ENCODE results near the gene LMBR1L. TPM values are rescaled to one million over a fixed set of nuclear protein-coding genes. Genes with fewer than 3 reads are reported as not detected.

LMBR1L gene
- total RNA-seq, 2 donors from 2014 or later, result 55.4 to 74.9 TPM

- H3K27me3 Mint-ChIP-seq, result no peaks in the 10 kb centered on the region
- peak within 1 kb of the TSS; percentile 95 for H3K4me3 Mint-ChIP-seq
- peaks cover 7% of the 10 kb centered on the region for H3K36me3 Mint-ChIP-seq
- peak; percentile 88 for DNase-seq (ENCODE audit: low spot score)
- H3K9me3 Mint-ChIP-seq, result no peaks in the 10 kb centered on the region
- peak within 1 kb of the TSS; percentile 84 to 91 for H3K27ac Mint-ChIP-seq
- H3K4me1 Mint-ChIP-seq (ENCODE audit: low read depth in 2 of 2), result peaks cover 46 to 52% of the 10 kb centered on the region in 2 donors
- peak; percentile 86 to 90 for ATAC-seq
Measured at GRCh38 chr12:49060237-49061156, 50.1 kb downstream of the LMBR1L start, which contains the start of gene KMT2D. KMT2D (minus strand) TSS chr12:49060794; CDS start chr12:49055324, 5,470 bp downstream.

- H3K27ac Mint-ChIP-seq, result peak overlapping the region; percentile 67 to 90
- DNase-seq (ENCODE audit: low spot score) (no peak), ATAC-seq (peak; percentile 29 to 45)
- H3K4me3 Mint-ChIP-seq, result peak overlapping the region; percentile 82
- H3K9me3 Mint-ChIP-seq, result no peaks in the 10 kb centered on the region
- peaks cover 55 to 58% of the 10 kb centered on the region in 2 donors for H3K4me1 Mint-ChIP-seq (ENCODE audit: low read depth in 2 of 2)
- H3K27me3 Mint-ChIP-seq, result no peaks in the 10 kb centered on the region
- H3K36me3 Mint-ChIP-seq, result peaks cover 12% of the 10 kb centered on the region
Measured at GRCh38 chr12:49059299-49060171, 51.1 kb downstream of the LMBR1L start.

DNA sequence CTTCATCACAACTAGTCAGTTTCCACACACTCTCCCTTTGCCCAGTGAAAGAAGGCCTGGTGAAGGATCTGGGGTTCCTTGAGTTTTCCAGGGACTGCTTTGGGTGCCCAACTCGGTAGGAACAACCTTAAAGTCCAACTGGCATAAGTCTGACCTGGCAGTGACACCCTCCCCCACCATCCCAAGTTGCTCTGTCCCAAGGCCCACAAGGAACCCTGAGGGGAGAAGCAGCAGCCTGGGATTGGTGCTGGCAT lies 51.7 kb downstream of the LMBR1L start:
- ATAC-seq, result no peak
- no peak for DNase-seq (ENCODE audit: low spot score)
- Mint-ChIP-seq H3K4me1 (ENCODE audit: low read depth in 2 of 2) (peaks cover 53 to 57% of the 10 kb centered on the region in 2 donors), H3K27me3 (no peaks in the 10 kb centered on the region), H3K9me3 (no peaks in the 10 kb centered on the region), H3K4me3 (peak overlapping the region; percentile 82), H3K27ac (peak overlapping the region; percentile 67 to 90), H3K36me3 (peaks cover 8% of the 10 kb centered on the region)

DNA sequence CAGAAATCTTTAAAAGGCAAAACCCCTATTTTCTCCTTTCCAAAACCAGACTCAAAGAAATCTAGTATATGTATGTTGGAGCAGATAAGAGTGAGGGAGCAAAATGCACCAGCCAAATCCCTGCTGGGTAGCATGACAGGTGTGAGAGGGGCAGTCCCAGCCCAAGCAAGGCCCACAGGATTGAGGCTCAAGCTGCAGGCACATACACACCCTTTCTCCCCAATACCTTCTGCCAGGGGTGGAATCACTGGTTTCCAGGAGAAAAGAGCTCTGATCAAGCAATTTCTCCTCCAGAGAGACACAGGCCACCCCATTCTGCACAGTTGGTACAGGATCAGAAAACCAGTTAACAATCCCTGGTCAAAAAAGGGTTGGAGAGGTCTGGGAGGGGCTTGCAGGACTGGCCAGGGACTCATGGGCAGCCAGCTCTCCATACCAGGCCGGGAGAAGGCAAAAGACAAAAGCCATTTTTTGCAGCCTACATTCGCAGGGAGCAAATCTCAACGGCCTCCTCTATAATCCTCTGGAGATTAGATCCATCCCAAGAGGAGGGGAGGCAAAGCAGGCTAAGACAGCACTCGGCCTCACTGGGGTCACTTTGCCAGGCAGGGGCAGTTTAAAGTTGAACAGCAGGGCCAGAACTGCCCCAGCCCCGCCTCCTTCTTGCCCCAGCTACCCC lies 52.1 kb downstream of the LMBR1L start:
- Mint-ChIP-seq H3K27ac (peak overlapping the region; percentile 67 to 90), H3K4me3 (peak overlapping the region; percentile 82), H3K27me3 (no peaks in the 10 kb centered on the region), H3K36me3 (peaks cover 5% of the 10 kb centered on the region), H3K9me3 (no peaks in the 10 kb centered on the region), H3K4me1 (ENCODE audit: low read depth in 2 of 2) (peaks cover 48 to 54% of the 10 kb centered on the region in 2 donors)
- DNase-seq (ENCODE audit: low spot score) (no peak), ATAC-seq (no peak)

DNA sequence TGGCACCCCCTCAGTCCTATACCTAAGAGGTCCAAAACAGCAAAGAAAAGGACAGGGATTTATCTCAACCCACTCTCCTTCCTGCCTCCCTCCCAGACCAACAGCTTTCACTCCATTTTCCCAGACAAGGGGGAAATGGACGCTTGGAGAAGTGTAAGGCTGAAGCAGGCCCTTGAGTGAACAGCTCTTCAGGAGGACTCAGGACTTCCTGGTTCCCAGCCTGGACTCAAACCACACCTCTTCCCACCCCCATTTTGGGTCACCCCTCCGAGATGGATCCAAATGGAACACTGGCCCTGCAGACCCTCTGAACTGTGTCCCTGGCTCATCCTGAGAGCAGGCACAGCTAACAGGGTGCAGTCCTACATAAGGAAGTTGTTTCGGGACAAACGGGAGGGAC lies 52.8 kb downstream of the LMBR1L start:
- peak overlapping the region; percentile 82 for H3K4me3 Mint-ChIP-seq
- peaks cover 48 to 60% of the 10 kb centered on the region in 2 donors for H3K4me1 Mint-ChIP-seq (ENCODE audit: low read depth in 2 of 2)
- H3K27me3 Mint-ChIP-seq, result no peaks in the 10 kb centered on the region
- H3K27ac Mint-ChIP-seq, result peak overlapping the region; percentile 67 to 90
- ATAC-seq (no peak), DNase-seq (ENCODE audit: low spot score) (no peak)
- no peaks in the 10 kb centered on the region for H3K9me3 Mint-ChIP-seq
- H3K36me3 Mint-ChIP-seq, result peaks cover 5% of the 10 kb centered on the region

DNA sequence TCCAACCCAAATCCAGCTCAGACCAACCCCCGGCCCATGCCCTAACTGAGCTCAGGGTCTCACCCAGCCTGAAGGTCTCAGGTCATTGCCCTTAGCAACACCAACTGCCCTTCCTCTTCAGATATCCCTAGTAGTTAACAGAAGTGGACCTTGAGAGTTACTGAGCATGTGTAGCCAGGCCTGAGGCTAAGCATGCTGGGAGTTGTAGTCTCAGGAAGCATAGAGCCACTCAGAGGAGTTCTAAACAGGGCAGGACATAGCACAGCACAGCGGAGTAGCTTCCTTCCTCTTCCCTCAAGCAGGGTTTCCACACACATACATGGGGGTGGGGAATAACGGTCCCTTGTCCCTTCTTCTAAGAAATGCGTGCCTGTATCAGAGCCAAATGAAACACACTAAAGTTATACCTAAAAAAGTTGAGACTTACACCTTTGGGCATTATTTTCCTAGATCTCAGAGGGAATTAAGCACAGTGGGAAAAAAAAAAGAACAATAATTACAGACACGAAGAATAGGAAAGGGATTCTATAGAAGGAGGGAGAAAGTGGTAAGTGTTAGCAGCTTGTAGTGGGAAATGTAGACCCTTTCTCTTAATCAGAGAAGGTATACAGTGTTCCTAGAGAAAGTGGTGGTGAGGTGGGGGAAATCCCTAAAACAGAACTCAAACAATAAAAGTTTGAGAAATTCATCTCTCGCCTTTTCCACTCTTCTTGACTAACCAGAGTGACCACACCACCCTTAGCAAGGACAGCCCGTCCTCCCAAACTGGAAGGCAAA lies 54.5 kb downstream of the LMBR1L start:
- ATAC-seq (peak; percentile 80), DNase-seq (ENCODE audit: low spot score) (peak; percentile 82)
- Mint-ChIP-seq H3K27ac (peak overlapping the region; percentile 67 to 90), H3K9me3 (no peaks in the 10 kb centered on the region), H3K4me3 (peak overlapping the region; percentile 82), H3K36me3 (peaks cover 16% of the 10 kb centered on the region), H3K27me3 (no peaks in the 10 kb centered on the region), H3K4me1 (ENCODE audit: low read depth in 2 of 2) (peaks cover 46 to 67% of the 10 kb centered on the region in 2 donors)

DNA sequence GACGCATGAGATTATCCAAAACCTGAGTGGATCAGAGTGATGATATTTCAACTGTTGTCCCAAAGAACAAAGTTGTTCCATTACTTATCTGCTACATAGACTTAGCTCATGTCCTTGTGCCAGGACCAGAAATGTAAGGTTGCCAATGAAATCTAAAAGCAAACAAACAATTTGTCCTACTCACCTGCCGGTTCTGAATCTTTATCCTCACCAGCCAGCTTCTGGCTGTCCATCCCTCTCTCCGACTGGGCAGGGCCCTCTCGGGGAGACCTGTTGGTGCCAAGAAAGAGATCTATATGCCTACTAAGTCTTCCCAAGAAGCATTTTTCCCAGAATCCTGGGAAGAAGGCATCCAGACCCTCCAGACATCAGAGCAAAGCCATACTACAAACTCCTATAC lies 55.6 kb downstream of the LMBR1L start:
- no peak for ATAC-seq
- Mint-ChIP-seq H3K4me1 (ENCODE audit: low read depth in 2 of 2) (peaks cover 42 to 67% of the 10 kb centered on the region in 2 donors), H3K9me3 (no peaks in the 10 kb centered on the region), H3K4me3 (no peak overlapping the region), H3K27me3 (no peaks in the 10 kb centered on the region), H3K36me3 (peaks cover 16% of the 10 kb centered on the region), H3K27ac (peak overlapping the region; percentile 67 to 90)
- DNase-seq (ENCODE audit: low spot score), result no peak

DNA sequence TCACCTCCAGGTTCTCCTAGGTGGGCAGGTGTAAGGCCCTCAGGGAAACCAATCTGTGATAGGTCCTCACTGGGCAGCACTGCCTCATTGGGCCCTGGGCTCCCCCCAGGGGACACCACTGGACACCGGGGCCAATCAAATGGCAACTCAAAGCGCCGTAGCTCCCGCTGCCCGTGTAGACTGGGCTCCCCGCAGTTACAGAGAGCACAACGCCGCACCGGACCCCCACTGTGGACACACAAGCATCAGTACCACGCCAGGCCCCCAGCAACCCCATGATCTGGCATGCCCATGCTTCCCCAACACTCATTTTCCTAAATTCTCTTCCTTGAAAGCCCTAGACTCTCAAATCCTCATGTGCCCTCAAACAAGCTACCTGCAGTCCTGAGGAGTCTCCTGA lies 56.1 kb downstream of the LMBR1L start:
- peaks cover 42 to 67% of the 10 kb centered on the region in 2 donors for H3K4me1 Mint-ChIP-seq (ENCODE audit: low read depth in 2 of 2)
- H3K9me3 Mint-ChIP-seq, result no peaks in the 10 kb centered on the region
- H3K27ac Mint-ChIP-seq, result peak overlapping the region in 1 of 2 donors; percentile 90
- H3K36me3 Mint-ChIP-seq, result peaks cover 16% of the 10 kb centered on the region
- H3K4me3 Mint-ChIP-seq, result no peak overlapping the region
- ATAC-seq (no peak), DNase-seq (ENCODE audit: low spot score) (no peak)
- no peaks in the 10 kb centered on the region for H3K27me3 Mint-ChIP-seq

DNA sequence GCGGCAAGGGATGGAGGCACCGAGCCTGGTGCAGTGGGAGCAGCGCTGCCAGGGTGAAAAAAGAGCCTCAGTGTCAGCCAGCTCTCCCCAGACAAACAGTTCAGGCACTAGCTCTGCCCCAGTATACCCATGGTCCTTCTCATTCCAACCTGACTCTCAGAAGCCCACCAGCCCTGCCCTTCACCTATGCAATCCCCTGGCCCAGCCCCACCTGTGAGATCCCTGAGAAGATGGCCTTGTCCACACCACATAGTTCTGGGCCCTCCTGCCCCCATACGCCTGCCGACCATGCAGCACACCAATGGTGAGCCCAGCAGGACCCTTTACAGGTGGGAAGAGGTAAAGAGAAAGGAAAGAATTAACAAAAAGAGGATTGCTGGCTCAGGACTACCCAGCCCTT lies 56.6 kb downstream of the LMBR1L start:
- H3K4me3 Mint-ChIP-seq, result no peak overlapping the region
- no peak for ATAC-seq
- no peaks in the 10 kb centered on the region for H3K9me3 Mint-ChIP-seq
- H3K4me1 Mint-ChIP-seq (ENCODE audit: low read depth in 2 of 2), result peaks cover 42 to 66% of the 10 kb centered on the region in 2 donors
- H3K27ac Mint-ChIP-seq, result no peak overlapping the region
- H3K27me3 Mint-ChIP-seq, result no peaks in the 10 kb centered on the region
- H3K36me3 Mint-ChIP-seq, result peaks cover 16% of the 10 kb centered on the region
- peak; percentile 10 for DNase-seq (ENCODE audit: low spot score)

DNA sequence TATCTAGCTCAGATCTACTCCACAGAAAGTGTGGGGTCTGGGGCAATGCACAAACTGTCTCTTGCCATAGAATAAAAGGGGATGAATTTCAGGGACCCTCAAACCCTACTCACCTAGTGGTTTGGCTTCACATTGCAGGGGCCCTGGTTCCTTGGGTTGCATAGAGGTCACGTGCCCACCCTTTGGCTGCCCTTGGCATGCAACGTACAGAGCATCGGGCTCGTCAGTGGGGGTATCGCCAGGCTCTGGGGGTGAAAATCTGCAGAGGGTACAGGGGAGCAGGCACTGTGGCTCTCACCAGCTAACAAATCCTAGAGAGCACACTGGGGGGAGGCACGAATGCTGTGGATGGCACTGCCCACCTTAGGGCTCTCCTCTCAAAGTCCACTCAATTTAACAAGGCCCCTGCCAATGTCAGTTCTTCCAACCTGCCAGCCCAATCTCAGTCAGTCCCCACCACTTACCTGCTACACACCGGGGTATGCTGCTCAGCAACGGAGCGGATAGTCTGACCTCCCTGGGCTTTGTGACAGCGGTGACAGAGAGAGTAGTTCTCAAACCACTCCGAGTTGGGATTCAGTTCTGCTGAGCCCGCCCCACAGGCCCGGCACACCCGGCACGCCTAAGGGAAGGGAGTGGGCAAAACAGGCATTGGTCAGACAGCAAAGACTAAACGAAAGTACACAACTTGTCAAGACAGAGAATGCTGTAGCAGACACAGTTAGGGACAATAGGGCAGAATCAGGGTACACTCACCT lies 58.0 kb downstream of the LMBR1L start:
- Mint-ChIP-seq H3K4me3 (no peak overlapping the region), H3K36me3 (peaks cover 26% of the 10 kb centered on the region), H3K27me3 (no peaks in the 10 kb centered on the region), H3K4me1 (ENCODE audit: low read depth in 2 of 2) (peaks cover 31 to 56% of the 10 kb centered on the region in 2 donors), H3K27ac (no peak overlapping the region), H3K9me3 (no peaks in the 10 kb centered on the region)
- DNase-seq (ENCODE audit: low spot score), result peak; percentile 37
- no peak for ATAC-seq

DNA sequence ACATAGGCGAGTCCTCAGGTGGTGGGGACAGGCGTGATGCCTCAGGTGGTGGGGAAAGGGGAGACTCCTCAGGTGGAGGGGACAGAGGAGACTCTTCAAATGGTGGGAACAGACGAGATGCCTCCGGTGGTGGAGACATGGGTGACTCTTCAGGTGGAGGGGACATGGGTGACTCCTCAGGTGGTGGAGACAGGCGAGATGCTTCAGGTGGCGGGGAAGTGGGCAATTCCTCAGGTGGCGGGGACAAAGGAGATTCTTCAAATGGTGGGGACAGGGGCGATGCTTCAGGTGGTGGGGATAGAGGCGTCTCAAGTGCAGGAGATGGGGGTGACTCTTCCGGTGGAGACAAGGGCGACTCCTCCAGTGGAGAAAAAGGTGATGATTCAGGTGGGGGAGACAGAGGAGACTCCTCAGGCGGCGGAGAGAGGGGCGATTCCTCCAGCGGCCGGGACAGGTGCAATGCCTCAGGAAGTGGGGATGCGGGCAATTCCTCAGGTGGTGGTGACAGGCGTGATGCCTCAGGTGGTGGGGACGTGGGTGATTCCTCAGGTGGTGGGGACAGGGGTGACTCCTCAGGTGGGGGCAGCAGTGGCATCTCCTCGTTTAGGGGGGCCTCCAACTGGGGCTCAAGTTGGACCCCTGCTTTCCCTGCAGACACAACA lies 58.7 kb downstream of the LMBR1L start:
- Mint-ChIP-seq H3K27me3 (no peaks in the 10 kb centered on the region), H3K4me1 (ENCODE audit: low read depth in 2 of 2) (peaks cover 24 to 49% of the 10 kb centered on the region in 2 donors), H3K9me3 (no peaks in the 10 kb centered on the region), H3K27ac (no peak overlapping the region), H3K4me3 (no peak overlapping the region), H3K36me3 (peaks cover 26% of the 10 kb centered on the region)
- ATAC-seq (no peak), DNase-seq (ENCODE audit: low spot score) (peak; percentile 51)

- Mint-ChIP-seq H3K27ac (no peak overlapping the region), H3K36me3 (peaks cover 26% of the 10 kb centered on the region), H3K27me3 (no peaks in the 10 kb centered on the region), H3K9me3 (no peaks in the 10 kb centered on the region), H3K4me3 (no peak overlapping the region), H3K4me1 (ENCODE audit: low read depth in 2 of 2) (peaks cover 19 to 43% of the 10 kb centered on the region in 2 donors)
- DNase-seq (ENCODE audit: low spot score), result peak; percentile 42
- ATAC-seq, result no peak
Measured at GRCh38 chr12:49051373-49051764, 59.3 kb downstream of the LMBR1L start.
